RPMI7951 (cell line): ENCODE results near the gene SCUBE1. TPM values are rescaled to one million over a fixed set of nuclear protein-coding genes. Genes with fewer than 3 reads are reported as not detected.
A peak's percentile ranks its signal among the peaks of the same experiment; 100 is the strongest.

Experiments used
- DNase-seq: peaks from one replicate; pipeline ENCODE4 v3.0.0-alpha.2; 2012; ENCODE audit warnings: low read depth
- total RNA-seq: library from RNA; depleted of rRNA; stranded (reverse); fragments of >200 nt; shearing (Covaris generic); gene quantifications from 2 replicates; pipeline ENCODE4 v1.2.3, GENCODE V29; 2014; rRNA removed

Gene SCUBE1
- total RNA-seq, 1 experiment from 2014 or later, result 7.0 TPM

DNA sequence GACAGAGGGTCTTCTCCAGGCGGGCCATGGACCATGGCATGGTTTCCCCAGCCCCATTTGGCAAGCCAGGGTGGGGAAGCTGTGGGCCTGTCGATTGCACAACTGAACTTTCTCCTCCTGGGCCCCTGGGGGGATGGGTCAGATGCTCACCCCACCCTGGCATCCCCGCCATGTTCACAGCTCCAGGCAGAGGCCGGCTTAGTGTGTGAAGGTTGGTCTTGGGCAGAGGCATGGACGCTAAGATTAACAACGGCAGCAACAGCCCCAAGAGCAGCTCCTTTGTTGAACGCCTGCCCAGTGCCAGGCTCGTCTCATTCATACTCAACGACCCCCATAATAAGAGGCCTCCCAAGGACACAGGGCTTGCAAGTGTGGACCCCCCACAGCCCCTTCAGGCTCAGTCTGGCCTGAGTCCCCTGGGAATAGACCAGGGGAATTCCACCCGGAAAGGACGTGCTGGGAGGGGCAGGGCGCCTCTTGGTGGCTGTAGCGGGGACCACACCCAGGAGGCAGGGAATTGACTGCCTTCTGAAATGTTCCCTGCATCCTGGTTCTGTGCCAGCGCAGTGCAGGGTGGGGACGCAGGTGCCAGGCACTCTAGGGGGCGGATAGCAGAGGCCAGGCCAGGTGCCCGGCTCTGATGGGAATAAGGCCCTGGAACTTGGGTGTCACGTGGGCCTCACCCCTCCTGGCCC is 183.5 kb downstream of the SCUBE1 start:
- no peak for DNase-seq

- DNase-seq, result no peak
Observed at GRCh38 chr22:43158778-43159483, 184.2 kb downstream of the SCUBE1 start.

DNA sequence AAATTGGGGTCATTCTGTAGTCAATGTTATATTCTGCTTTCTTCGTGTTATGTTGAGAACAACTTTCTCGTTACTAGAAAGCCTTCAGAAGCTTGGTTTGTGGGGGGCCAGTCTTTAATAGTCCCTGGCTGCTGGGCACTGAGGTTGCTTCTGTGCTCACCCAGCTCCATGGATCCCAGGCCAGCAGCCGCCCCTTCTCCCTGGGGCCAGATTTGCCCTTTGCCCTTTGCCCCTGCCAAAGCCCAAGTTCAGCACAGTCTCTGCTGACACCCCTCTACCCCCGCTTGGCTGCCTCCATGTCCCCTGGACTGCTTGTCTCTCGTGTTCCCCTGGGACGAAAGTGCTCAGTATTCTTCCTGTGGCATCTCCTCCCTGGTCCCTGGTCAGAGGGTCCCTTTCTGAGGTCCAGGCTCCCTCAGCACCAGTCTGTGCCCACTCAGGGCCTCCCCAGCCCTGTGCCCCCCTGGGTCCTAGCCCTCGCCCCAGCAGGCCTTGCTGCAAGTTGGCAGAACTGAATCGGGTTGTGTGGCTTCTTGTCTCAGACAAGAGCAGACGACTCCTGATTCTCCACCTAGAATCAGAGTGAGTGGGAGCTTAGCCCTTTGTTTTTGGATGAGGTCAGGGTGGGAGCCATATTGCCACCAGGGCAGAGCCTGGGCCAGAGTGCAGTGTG is 185.2 kb downstream of the SCUBE1 start:
- DNase-seq, result no peak

DNA sequence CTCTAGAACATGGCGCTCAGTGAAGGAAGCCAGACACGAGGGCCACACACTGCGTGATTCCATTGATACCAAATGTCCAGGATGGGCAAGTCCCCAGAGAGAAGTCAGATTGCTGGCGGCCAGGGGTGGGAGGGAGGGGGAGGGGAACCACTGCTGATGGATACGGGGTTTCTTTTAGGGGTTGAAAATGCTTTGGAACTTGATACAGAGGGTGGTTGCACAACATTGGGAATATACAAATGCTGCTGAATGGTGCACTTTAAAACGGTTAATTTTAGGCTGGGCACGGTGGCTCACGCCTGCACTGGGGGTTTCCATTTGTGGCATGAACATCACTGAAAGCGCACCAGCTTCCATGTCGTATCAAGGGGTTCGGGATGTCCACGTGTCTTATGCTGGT is 186.8 kb downstream of the SCUBE1 start:
- no peak for DNase-seq

GRCh38 chr22:43155789-43156188 is 187.4 kb downstream of the SCUBE1 start:
- DNase-seq, result no peak

DNA sequence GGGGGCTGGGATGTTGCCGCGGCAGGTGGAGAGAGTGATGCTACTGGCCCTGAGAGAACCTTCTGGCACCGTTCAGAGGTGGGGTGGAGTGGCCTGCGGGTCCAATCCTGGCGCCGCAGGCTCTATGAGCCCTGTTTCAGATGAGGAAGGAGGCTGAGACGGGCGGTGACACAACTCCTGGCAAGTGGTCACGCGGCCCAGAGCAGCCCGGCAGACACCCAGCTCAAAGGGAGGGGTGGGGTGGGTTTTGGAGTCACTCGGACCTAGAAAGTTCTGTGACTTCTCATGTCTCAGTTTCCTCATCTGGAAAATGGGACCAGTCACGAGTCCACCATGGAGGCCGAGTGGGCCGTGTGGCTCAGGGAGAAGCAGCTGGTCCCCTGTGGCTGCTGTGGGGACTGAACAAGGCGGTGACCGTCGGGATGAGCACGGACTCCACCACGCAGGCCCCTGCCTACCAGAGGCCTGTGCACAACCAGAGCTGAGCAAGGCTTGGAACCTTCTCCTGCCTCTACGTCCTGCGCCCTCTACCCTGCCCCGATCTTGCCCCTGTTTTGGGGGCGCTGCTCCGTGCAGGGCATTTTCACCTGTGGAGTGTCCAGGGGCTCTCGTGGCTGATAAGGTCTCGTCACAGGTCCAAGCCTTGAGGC is 188.2 kb downstream of the SCUBE1 start:
- no peak for DNase-seq

GRCh38 chr22:43153899-43154298 is 189.3 kb downstream of the SCUBE1 start:
- DNase-seq, result no peak

DNA sequence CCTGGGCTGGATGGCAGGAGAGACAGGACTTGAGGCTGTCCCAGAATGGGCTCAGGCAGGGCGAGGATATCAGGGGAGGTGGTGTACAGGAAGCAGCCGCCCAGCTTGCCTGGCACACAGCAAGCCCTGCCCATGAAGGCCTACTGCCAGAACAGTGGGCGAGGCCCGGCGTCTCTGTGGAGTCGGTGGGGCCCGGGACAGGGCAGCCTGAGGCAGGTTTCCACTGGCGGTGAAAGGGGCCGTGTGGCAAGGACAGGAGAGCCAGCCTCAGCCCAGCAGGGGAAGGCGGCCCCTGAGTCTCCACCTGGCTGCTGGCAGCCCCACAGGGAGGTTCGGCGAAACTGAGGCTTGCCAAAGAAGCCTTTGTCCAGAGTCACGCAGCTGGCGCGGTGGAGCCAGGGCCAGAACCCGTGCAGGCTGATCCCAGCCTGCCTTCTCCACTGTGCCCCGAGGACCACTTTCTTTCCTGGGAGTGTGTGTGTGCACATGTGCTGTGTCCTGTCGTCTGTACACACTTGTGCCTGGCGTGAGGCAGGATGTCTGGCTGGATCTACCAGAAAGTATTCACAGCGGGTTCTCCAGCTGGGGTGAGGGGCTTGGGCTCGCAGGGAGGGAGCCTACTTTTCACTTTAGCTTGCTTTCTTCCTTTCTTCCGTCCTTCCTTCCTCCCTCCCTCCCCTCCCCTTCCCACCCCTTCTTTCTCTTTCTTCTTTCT is 190.7 kb downstream of the SCUBE1 start:
- DNase-seq, result peak; percentile 71

DNA sequence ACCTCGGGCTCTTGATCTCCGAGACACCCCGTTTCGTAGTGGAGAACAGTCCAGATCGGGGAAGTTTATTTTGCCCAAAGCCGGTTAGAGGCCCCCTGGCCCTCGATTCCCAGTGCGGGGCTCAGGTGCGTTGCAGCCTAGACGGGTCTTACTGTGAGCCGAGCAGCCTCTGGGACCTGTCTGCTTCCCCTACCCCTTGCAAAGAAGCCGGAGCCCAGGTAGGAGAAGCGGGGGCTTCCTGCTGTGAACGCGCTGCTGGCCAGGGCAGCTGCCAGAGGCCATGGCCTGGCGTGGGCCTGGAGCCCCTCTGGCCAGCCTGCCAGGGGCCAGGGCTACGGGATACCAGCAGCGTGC is 191.2 kb downstream of the SCUBE1 start:
- DNase-seq, result no peak

DNA sequence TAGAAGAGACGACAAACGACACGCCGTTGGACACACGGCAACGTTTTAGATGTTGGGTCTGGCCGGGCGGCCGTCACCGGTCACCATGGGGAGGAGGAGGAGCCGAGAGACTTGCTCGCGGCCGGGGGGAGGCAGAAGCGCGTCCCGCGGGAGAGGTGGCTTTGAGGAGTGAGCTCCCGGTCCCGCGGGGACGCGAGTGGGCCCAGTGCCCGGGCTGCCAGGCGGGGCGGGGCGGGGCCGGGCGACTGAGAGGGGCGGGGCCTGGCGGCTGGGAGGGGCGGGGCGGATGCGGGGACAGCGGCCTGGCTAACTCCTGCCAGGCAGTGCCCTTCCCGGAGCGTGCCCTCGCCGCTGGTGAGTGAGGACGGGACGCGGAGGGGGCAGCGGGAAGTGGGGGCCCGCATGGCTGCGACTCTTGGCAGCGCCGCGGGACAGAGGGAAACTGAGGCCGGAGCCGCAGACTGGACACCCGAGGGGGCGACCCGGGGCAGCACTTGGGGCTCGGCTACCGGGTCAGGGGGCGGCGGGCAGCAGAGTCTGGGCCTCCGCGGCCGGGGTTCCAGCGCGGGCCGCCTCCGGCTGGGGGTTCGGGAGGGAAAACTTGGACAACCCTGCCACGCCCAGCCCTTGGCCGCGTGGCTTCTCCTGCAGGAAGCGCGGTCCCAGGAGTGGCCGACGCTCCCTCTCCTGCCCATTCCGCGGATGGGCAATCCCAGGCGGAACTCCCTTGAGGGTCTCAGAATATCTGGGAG is 191.7 kb downstream of the SCUBE1 start, which contains the start of gene TSPO:
Gene TSPO, plus strand, starts transcription at position 309 of the 752 bp plus-strand sequence. CDS start 7,680 bp downstream, outside the sequence.
- peak; percentile 58 for DNase-seq

DNA sequence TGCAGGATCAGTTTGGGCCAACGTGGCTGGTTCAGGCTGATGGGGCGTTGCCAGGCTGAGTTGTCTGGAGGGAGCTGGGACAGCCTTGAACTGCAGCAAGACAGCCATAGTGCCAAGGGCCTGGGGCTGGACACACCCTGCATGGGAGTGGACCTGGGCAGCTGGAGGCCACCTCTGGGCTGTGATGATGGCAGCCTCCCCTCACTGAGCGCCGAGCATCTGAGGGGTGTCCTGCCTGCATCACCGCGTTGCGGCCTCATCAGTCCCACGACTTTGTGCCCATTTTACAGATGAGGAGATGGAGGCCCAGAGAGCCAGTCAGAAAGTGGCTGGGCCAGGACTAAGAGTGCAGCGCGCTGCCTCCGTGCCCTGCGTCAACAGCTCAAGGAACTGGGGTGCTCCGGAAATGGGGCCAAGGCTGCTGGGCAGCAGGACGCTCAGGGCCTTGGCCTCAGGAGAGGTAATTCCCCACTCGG is 192.4 kb downstream of the SCUBE1 start:
- no peak for DNase-seq

DNA sequence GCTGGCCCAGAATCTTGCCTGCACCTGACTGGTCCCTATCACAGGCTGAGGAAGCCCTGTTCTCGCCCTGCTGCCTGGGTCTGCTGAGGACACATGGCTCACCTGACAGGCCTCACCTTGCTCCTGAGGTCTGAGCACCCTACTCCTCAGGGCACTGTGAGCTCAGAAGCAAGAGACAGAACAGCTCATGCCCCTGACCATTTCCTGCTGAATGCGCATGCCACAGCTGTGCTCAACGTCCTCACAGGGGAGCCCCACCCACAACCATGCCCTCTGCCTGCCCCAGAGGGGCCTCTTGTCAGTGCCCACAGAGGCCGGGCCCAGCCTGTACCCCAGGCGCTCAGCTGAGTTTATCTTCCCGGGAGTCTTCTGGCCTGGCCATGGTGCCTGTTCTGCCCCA is 194.6 kb downstream of the SCUBE1 start:
- no peak for DNase-seq

GRCh38 chr22:43147821-43148220 is 195.4 kb downstream of the SCUBE1 start:
- no peak for DNase-seq

Other genes with a start within 250 kb of the SCUBE1 start
- gene BIK, start 232.6 kb downstream of the SCUBE1 start, total RNA-seq, result 0.20 TPM in 1 of 2 replicates, not detected in the other
- gene MCAT, start 200.0 kb downstream of the SCUBE1 start, total RNA-seq, result 17.5 and 21.6 TPM in 2 replicates
- 285 and 426 TPM in 2 replicates for gene TSPO, start 191.8 kb downstream of the SCUBE1 start, total RNA-seq
- gene TTLL12, start 156.2 kb downstream of the SCUBE1 start, total RNA-seq, result 17.9 and 21.7 TPM in 2 replicates
- not detected in 2 replicates for gene MPPED1, start 68.6 kb upstream of the SCUBE1 start, total RNA-seq